ENCODE measurements around the gene PADI2.

DNA sequence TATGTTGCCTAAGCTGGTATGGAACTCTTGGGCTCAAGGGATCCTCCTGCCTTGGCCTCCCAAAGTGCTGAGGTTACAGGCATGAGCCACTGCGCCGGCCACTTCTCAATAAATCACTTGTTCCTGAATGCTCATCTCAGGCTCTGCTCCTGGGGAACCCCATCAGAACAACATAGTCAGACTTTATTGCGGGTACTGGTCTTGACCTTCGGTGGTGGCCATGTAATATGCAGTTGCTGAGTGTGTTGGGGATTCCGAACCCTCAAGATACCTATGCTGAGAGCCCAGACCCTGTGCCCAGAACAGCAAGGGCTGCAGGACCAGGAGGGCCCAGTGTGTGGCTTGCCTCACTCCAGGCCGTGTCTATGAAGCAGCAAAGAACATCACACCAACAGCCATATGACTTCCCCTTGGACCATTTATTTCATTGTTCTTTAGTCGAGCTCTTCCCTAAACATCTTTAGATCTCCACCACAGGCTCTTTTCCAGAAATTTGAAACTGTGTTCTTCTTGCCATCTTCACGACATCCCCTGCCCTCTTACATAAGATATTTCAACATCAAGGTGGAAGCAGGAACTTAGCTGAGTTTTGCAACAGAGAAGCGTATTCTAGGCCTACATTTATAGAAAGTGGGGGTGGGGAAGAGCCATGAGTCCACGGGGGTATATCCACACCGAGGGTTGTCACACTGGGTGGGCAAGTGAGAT, 52.7 kb downstream of the PADI2 start:
- no peak for TF ChIP-seq POLR2A (IDR thresholded peaks at IDR 0.05)
- TF ChIP-seq, protein P1, sequence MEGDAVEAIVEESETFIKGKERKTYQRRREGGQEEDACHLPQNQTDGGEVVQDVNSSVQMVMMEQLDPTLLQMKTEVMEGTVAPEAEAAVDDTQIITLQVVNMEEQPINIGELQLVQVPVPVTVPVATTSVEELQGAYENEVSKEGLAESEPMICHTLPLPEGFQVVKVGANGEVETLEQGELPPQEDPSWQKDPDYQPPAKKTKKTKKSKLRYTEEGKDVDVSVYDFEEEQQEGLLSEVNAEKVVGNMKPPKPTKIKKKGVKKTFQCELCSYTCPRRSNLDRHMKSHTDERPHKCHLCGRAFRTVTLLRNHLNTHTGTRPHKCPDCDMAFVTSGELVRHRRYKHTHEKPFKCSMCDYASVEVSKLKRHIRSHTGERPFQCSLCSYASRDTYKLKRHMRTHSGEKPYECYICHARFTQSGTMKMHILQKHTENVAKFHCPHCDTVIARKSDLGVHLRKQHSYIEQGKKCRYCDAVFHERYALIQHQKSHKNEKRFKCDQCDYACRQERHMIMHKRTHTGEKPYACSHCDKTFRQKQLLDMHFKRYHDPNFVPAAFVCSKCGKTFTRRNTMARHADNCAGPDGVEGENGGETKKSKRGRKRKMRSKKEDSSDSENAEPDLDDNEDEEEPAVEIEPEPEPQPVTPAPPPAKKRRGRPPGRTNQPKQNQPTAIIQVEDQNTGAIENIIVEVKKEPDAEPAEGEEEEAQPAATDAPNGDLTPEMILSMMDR (IDR thresholded peaks at IDR 0.05), result no peak
